ENCODE data around the gene CNNM2.

Gene CNNM2

GRCh38 chr10:103082683-103083082, 164.6 kb downstream of the CNNM2 start:
- H3K27me3 ChIP-seq (ENCODE audit: insufficient read depth, low read length) = no peaks in the 10 kb centered on the region
- H3K79me2 ChIP-seq (ENCODE audit: insufficient read depth, low read length) = no peaks in the 10 kb centered on the region
- H3K4me1 ChIP-seq (ENCODE audit: insufficient read depth, low read length, severe bottlenecking) = no peaks in the 10 kb centered on the region
- TF ChIP-seq EZH2 (IDR thresholded peaks at IDR 0.05; ENCODE audit: borderline replicate concordance, low read length) (no peak), CTCF (IDR thresholded peaks at IDR 0.05; ENCODE audit: low read length) (no peak)
- H3K4me3 ChIP-seq (ENCODE audit: low read depth, low read length, poor library complexity, severe bottlenecking) = no peak overlapping the region
- H3K4me2 ChIP-seq (ENCODE audit: low read length) = no peak overlapping the region
- H3K27ac ChIP-seq (ENCODE audit: low read depth, low read length, poor library complexity, severe bottlenecking) = no peak overlapping the region
- H4K20me1 ChIP-seq (ENCODE audit: insufficient read depth, low read length) = no peaks in the 10 kb centered on the region
- H3K9me3 ChIP-seq (ENCODE audit: low read length) = no peaks in the 10 kb centered on the region
- H3F3A ChIP-seq (ENCODE audit: insufficient read depth, low read length) = no peaks in the 10 kb centered on the region
- no peaks in the 10 kb centered on the region for H3K9me2 ChIP-seq (ENCODE audit: low read depth, low read length)
- peaks cover 35% of the 10 kb centered on the region for H3K36me3 ChIP-seq (ENCODE audit: insufficient read depth, low read length)
- H2AFZ ChIP-seq (ENCODE audit: low read length) = no peak overlapping the region
- no peak overlapping the region for H3K9ac ChIP-seq (ENCODE audit: low read length)

- no peaks in the 10 kb centered on the region for H3K4me1 ChIP-seq (ENCODE audit: insufficient read depth, low read length, severe bottlenecking)
- H3K9me3 ChIP-seq (ENCODE audit: low read length) = no peaks in the 10 kb centered on the region
- H2AFZ ChIP-seq (ENCODE audit: low read length) = no peak overlapping the region
- H3K36me3 ChIP-seq (ENCODE audit: insufficient read depth, low read length) = peaks cover 41% of the 10 kb centered on the region
- H3K4me2 ChIP-seq (ENCODE audit: low read length) = no peak overlapping the region
- H3F3A ChIP-seq (ENCODE audit: insufficient read depth, low read length) = no peaks in the 10 kb centered on the region
- no peaks in the 10 kb centered on the region for H4K20me1 ChIP-seq (ENCODE audit: insufficient read depth, low read length)
- H3K79me2 ChIP-seq (ENCODE audit: insufficient read depth, low read length) = no peaks in the 10 kb centered on the region
- no peaks in the 10 kb centered on the region for H3K27me3 ChIP-seq (ENCODE audit: insufficient read depth, low read length)
- no peaks in the 10 kb centered on the region for H3K9me2 ChIP-seq (ENCODE audit: low read depth, low read length)
- no peak overlapping the region for H3K4me3 ChIP-seq (ENCODE audit: low read depth, low read length, poor library complexity, severe bottlenecking)
- no peak for TF ChIP-seq EZH2 (IDR thresholded peaks at IDR 0.05; ENCODE audit: borderline replicate concordance, low read length)
- TF ChIP-seq CTCF (IDR thresholded peaks at IDR 0.05; ENCODE audit: low read length) = no peak
- no peak overlapping the region for H3K9ac ChIP-seq (ENCODE audit: low read length)
- H3K27ac ChIP-seq (ENCODE audit: low read depth, low read length, poor library complexity, severe bottlenecking) = no peak overlapping the region
Observed at GRCh38 chr10:103083266-103083976, 165.3 kb downstream of the CNNM2 start.

- no peaks in the 10 kb centered on the region for H3K27me3 ChIP-seq (ENCODE audit: insufficient read depth, low read length)
- H3K4me1 ChIP-seq (ENCODE audit: insufficient read depth, low read length, severe bottlenecking) = no peaks in the 10 kb centered on the region
- no peak overlapping the region for H3K27ac ChIP-seq (ENCODE audit: low read depth, low read length, poor library complexity, severe bottlenecking)
- H3K9me2 ChIP-seq (ENCODE audit: low read depth, low read length) = no peaks in the 10 kb centered on the region
- no peak overlapping the region for H2AFZ ChIP-seq (ENCODE audit: low read length)
- H3F3A ChIP-seq (ENCODE audit: insufficient read depth, low read length) = no peaks in the 10 kb centered on the region
- no peaks in the 10 kb centered on the region for H4K20me1 ChIP-seq (ENCODE audit: insufficient read depth, low read length)
- peaks cover 45% of the 10 kb centered on the region for H3K36me3 ChIP-seq (ENCODE audit: insufficient read depth, low read length)
- no peak overlapping the region for H3K4me2 ChIP-seq (ENCODE audit: low read length)
- no peak overlapping the region for H3K9ac ChIP-seq (ENCODE audit: low read length)
- H3K4me3 ChIP-seq (ENCODE audit: low read depth, low read length, poor library complexity, severe bottlenecking) = no peak overlapping the region
- no peaks in the 10 kb centered on the region for H3K79me2 ChIP-seq (ENCODE audit: insufficient read depth, low read length)
- no peak for TF ChIP-seq CTCF (IDR thresholded peaks at IDR 0.05; ENCODE audit: low read length)
- TF ChIP-seq EZH2 (IDR thresholded peaks at IDR 0.05; ENCODE audit: borderline replicate concordance, low read length) = no peak
- H3K9me3 ChIP-seq (ENCODE audit: low read length) = no peaks in the 10 kb centered on the region
Observed at GRCh38 chr10:103083977-103084320, 165.9 kb downstream of the CNNM2 start.
